Gastroesophageal sphincter (tissue), 4 donors: ENCODE data around the gene CSNK2A1. TPM values are rescaled to one million over a fixed set of nuclear protein-coding genes. Genes with fewer than 3 reads are reported as not detected.

Experiments
- ATAC-seq: fragments of 150-250 bp; one replicate; pipeline ENCODE4 v1.9.1; 2016; ENCODE audit warnings: mild to moderate bottlenecking, moderate library complexity
- H3K27ac ChIP-seq, 4 donors: fragments of 200-600 bp; sonication (generic) in 3 of 4; 1 replicate in 3 of 4; 2 replicates in 1 of 4; pipeline ENCODE4 v1.5.1; 2016 to 2019
- H3K27me3 ChIP-seq: fragments of 200-600 bp; sonication (generic); one replicate; pipeline ENCODE4 v1.5.1; 2019
- H3K36me3 ChIP-seq, 2 donors: fragments of 200-600 bp; sonication (generic); one replicate each; pipeline ENCODE4 v1.5.1; 2019; ENCODE audit warnings: control low read depth in 1 of 2
- H3K4me1 ChIP-seq, 3 donors: fragments of 200-600 bp; sonication (generic); 1 replicate in 2 of 3; 2 replicates in 1 of 3; pipeline ENCODE4 v1.5.1; 2016 to 2019; ENCODE audit warnings: control low read depth in 2 of 3
- H3K4me3 ChIP-seq, 2 donors: fragments of 200-600 bp; sonication (generic); one replicate each; pipeline ENCODE4 v1.5.1; 2019; ENCODE audit warnings: mild to moderate bottlenecking in 1 of 2, moderate library complexity in 1 of 2
- H3K9me3 ChIP-seq, 3 donors: fragments of 200-600 bp; sonication (generic); one replicate each; pipeline ENCODE4 v1.5.1; 2017 to 2019; ENCODE audit warnings: control low read depth in 2 of 3
- CTCF ChIP-seq, 4 experiments: fragments of 200-600 bp in 2 of 4; fragments of 450-650 bp in 2 of 4; sonication (generic) in 1 of 4; IDR thresholded peaks; one replicate each; pipeline ENCODE4 v1.5.1; 2017 to 2019; ENCODE audit warnings: antibody characterized with exemption in 4 of 4, mild to moderate bottlenecking in 2 of 4, moderate library complexity in 2 of 4
- EP300 ChIP-seq: sonication (generic); formaldehyde crosslinking; IDR thresholded peaks from one replicate; pipeline ENCODE4 v1.6.1; 2017; ENCODE audit warnings: antibody characterized with exemption, mild to moderate bottlenecking
- POLR2A ChIP-seq, 2 donors: fragments of 450-650 bp; IDR thresholded peaks; one replicate each; pipeline ENCODE4 v1.6.1; 2017; ENCODE audit warnings: antibody characterized with exemption in 2 of 2, mild to moderate bottlenecking in 2 of 2, moderate library complexity in 1 of 2
- POLR2AphosphoS5 ChIP-seq: sonication (generic); formaldehyde crosslinking; IDR thresholded peaks from one replicate; pipeline ENCODE4 v1.6.1; 2017; ENCODE audit warnings: antibody characterized with exemption
- WGBS, 2 donors: methylation state at CpG; one replicate each; pipeline ENCODE4 v1.1.5; 2018; ENCODE audit warnings: low coverage in 1 of 2; 5-methylcytosine and 5-hydroxymethylcytosine counted together
- total RNA-seq, 4 donors: library from RNA; depleted of rRNA; stranded (reverse); fragments of >200 nt; gene quantifications; one replicate each; pipeline ENCODE4 v1.1.0, GENCODE V29; 2016

CSNK2A1 gene
- total RNA-seq, 4 donors from 2014 or later, result 69.1 to 109 (median 92.2) TPM

DNA sequence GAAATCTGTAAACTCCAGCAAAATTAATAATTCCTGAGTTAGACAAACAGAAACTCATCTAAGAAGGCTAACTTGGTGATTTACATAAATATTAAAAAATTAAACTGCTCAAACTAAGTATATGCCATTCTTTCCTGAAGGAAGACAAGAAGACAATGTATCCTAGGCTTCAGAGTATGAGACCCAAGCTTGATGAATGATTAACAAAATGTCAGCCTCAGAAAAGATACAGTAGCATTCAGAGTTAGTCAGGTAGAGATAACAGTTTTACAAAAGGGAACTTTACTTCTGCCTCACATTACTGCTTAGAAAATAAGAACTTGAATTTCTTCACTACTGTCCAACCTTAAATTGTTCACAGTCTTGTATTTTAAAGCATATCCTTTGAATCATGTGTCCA is 12.0 kb downstream of the CSNK2A1 start:
- peaks cover 10 to 61% (median 12%) of the 10 kb centered on the region in 3 donors for H3K4me1 ChIP-seq
- ATAC-seq, result no peak

GRCh38 chr20:530321-530720 is 13.3 kb downstream of the CSNK2A1 start:
- Histone ChIP-seq H3K4me3 (no peak overlapping the region), H3K27me3 (no peaks in the 10 kb centered on the region), H3K4me1 (peaks cover 4 to 48% (median 5%) of the 10 kb centered on the region in 3 donors), H3K36me3 (peaks cover 0 to 25% of the 10 kb centered on the region in 2 donors), H3K27ac (no peak overlapping the region), H3K9me3 (peaks cover 0 to 22% (median 0%) of the 10 kb centered on the region in 3 donors)
- TF ChIP-seq POLR2A (IDR thresholded peaks at IDR 0.05) (no peak), EP300 (no peak), CTCF (IDR thresholded peaks at IDR 0.05) (no peak), POLR2AphosphoS5 (no peak)
- no peak for ATAC-seq
- 83 to 84% methylated on average over 3 to 5 of the region's 6 CpGs for WGBS, 2 donors

More for the DNA sequence above, 12.0 kb downstream of the CSNK2A1 start:
- Histone ChIP-seq H3K27me3 (no peaks in the 10 kb centered on the region), H3K27ac (no peak overlapping the region), H3K4me3 (no peak overlapping the region), H3K36me3 (peaks cover 0 to 14% of the 10 kb centered on the region in 2 donors), H3K9me3 (peaks cover 0 to 14% (median 0%) of the 10 kb centered on the region in 3 donors)
- TF ChIP-seq POLR2A (IDR thresholded peaks at IDR 0.05) (no peak), CTCF (IDR thresholded peaks at IDR 0.05) (no peak), POLR2AphosphoS5 (no peak), EP300 (no peak)

DNA sequence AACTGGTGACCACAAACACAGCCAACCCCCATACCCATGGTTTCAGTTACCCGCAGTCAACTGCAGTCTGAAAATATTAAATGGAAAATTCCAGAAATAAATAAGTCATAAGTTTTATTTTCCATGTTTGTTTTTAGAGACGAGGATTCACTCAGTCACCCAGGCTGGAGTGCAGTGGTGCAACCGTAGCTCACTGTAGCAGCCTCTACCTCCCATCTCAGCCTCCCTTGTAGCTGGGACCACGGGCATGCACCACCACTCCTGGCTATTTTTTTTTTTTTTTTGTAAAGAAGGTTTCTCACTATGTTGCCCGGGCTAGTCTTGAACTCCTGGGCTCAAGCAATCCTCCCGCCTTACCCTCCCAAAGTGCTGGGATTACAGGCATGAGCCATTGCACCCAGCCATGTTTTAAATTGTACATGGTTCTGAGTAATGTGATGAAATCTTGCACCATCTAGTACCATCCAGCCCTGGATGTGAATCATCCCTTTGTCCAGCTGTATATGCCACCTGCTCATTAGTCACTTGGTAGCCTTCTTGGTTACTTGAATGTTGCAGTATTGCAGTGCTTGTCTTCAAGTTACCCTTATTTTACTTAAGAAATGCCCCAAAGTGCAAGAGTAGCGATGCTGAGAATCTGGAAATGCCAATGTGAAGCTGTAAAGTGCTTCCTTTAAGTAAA is 14.5 kb downstream of the CSNK2A1 start:
- H3K4me3 ChIP-seq, result no peak overlapping the region
- H3K27ac ChIP-seq, result no peak overlapping the region
- H3K27me3 ChIP-seq, result no peaks in the 10 kb centered on the region
- WGBS, 2 donors, result 93 to 100% methylated on average over 2 to 5 of the region's 7 CpGs
- peaks cover 0 to 36% of the 10 kb centered on the region in 2 donors for H3K36me3 ChIP-seq
- TF ChIP-seq POLR2AphosphoS5, result no peak
- no peak for TF ChIP-seq POLR2A (IDR thresholded peaks at IDR 0.05)
- TF ChIP-seq CTCF (IDR thresholded peaks at IDR 0.05), result no peak
- no peak for TF ChIP-seq EP300
- H3K9me3 ChIP-seq, result peaks cover 0 to 22% (median 0%) of the 10 kb centered on the region in 3 donors
- no peak for ATAC-seq
- H3K4me1 ChIP-seq, result peaks cover 4 to 38% (median 4%) of the 10 kb centered on the region in 3 donors

DNA sequence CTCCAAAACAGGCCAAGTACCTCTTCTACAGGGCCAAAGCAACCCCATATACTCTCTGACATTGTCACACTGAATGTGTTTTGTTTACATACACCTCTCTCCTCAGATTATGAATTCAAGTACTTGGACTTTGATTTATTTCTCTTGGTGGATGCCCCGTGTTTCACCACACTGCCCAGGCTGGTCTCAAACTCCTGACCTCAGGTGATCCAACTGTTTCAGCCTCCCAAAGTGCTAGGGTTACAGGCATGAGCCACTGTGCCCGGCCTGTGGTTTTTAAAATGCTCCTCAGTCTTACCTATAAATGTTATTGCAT is 16.1 kb downstream of the CSNK2A1 start:
- ATAC-seq, result no peak
- 93% methylated on average over 2 of the region's 2 CpGs; no CpG with 5 or more reads in 1 of the 2 donors for WGBS, 2 donors
- no peak overlapping the region for H3K27ac ChIP-seq
- no peak overlapping the region for H3K4me3 ChIP-seq
- peaks cover 0 to 52% of the 10 kb centered on the region in 2 donors for H3K36me3 ChIP-seq
- peaks cover 0 to 22% (median 0%) of the 10 kb centered on the region in 3 donors for H3K9me3 ChIP-seq
- H3K27me3 ChIP-seq, result no peaks in the 10 kb centered on the region
- no peak for TF ChIP-seq EP300
- no peak for TF ChIP-seq CTCF (IDR thresholded peaks at IDR 0.05)
- no peak for TF ChIP-seq POLR2A (IDR thresholded peaks at IDR 0.05)
- no peak for TF ChIP-seq POLR2AphosphoS5
- H3K4me1 ChIP-seq, result peaks cover 4 to 24% (median 4%) of the 10 kb centered on the region in 3 donors

- no peak for TF ChIP-seq POLR2AphosphoS5
- no peak for TF ChIP-seq EP300
- TF ChIP-seq POLR2A (IDR thresholded peaks at IDR 0.05), result no peak
- TF ChIP-seq CTCF (IDR thresholded peaks at IDR 0.05), result no peak
- Histone ChIP-seq H3K9me3 (peaks cover 0 to 26% (median 0%) of the 10 kb centered on the region in 3 donors), H3K27me3 (no peaks in the 10 kb centered on the region), H3K4me3 (no peak overlapping the region), H3K27ac (no peak overlapping the region), H3K4me1 (peaks cover 0 to 7% (median 0%) of the 10 kb centered on the region in 3 donors), H3K36me3 (peaks cover 0 to 48% of the 10 kb centered on the region in 2 donors)
- 76% methylated on average over 4 of the region's 4 CpGs; no CpG with 5 or more reads in 1 of the 2 donors for WGBS, 2 donors
- no peak for ATAC-seq
These were observed 21.7 kb downstream of the CSNK2A1 start for GRCh38 chr20:521860-522259.
